Measurements from ENCODE around the gene SYCP2L.
"Not testable (repeated sequence)": the region's sequence is repeated elsewhere in the genome, so short reads cannot be mapped to it uniquely, and the experiment has no call there.

The SYCP2L gene

DNA sequence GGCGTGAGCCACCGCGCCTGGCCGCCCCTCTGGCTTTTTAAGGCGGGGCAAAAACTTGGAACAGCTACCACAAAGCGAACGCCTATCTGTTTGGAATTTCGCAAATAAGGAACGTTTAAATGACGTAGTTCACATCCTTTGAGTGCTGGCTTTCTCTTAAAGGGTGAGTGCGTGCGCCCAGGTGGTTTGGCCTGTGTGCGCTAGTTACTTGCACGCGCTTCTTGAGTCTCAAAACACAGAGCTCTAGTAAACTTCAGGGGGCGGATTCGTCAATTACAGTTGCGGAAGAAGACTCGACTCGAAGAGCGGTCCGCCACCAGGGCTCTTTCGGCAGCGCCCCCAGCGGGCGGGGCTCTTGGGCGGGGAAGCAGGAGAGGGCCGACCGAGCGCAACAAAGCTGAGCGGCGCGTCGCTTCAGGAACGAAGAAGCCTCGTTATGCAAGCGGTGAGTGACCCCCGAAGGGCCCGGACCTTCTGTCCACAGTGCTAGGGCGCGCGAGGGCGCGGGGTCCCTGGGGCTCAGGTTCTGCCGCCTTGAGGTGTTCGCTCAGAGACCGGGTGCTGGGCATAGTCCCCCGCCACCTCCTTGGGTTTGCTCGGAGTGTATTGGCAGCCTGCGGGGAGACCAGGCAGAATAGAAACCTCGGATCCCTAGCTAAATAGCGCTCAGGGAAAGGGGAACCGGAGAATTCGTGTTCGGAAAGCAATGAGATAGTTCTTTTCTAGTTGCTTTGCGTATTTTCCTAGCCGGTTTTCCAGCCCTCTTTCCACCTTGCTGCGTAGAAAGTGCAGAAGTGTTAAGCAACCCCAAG is at the start of gene SYCP2L:
TSS of gene SYCP2L (plus strand) at position 362 of the 812 bp plus-strand sequence. CDS start at position 437, 75 bp downstream.
- DNase-seq (ENCODE audit: low read depth): peak; percentile 85

DNA sequence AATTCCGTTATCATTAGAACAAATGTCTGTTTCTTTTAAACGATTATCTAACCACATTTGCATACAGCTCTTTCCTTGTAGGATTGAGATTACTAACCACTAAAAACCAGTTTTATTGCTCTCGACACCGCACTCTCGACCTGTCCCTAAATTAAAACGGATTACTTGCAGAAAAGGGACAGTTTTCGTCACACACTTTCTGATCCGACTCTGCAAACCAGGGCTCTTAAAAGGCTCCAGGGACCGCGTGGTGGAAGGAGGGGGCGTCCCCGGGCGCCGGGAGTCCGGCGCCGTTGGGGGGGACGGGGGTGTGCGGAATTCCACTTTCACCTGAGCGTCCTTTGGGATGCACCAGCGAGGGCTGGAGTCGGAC is 49.2 kb upstream of the SYCP2L start:
- peak; percentile 35 for DNase-seq (ENCODE audit: low read depth)

DNA sequence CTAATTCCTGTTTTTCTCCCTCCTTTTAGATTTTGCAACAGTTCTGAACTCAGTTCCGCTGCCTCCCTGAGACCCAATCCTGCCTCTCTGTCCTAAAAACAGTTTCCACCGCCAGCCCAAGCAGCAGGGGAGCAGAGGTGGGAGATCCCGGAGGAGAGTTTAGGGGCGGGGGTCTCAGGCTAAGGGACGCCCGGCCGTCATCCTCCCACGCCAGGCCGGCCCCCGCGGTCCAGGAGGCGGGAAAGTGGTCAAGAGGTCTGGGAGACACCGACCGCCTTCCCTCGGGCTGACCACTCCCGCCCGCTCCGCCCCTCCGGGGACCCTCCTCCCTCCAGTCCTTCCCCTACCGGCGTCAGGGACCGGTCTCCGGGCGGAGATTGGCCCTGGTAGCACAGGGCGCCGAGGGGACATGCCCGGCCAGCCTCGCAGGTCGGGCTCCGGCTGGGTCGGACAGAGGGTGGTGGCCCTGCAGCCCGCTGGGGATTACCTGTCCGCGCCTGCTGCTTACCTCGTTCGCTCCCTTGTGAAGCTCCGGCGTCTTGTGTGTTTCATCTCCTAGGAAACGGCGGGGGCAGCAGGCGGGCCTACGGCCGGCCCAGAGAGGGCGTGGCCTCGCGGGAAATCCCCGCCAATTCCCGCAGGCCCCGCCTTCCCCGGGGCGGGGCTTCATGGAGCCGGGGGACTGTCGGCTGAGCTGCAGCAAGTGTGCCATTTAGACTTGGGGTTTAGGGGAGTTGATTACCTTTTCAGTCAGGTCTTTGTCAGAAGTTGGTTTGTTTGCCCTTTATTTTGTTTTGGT is 48.7 kb upstream of the SYCP2L start, which contains the start of gene MAK:
TSS of gene MAK (minus strand) at position 545 of the 799 bp plus-strand sequence. CDS start 7,891 bp downstream, outside the sequence.
- DNase-seq (ENCODE audit: low read depth): peak; percentile 71

DNA sequence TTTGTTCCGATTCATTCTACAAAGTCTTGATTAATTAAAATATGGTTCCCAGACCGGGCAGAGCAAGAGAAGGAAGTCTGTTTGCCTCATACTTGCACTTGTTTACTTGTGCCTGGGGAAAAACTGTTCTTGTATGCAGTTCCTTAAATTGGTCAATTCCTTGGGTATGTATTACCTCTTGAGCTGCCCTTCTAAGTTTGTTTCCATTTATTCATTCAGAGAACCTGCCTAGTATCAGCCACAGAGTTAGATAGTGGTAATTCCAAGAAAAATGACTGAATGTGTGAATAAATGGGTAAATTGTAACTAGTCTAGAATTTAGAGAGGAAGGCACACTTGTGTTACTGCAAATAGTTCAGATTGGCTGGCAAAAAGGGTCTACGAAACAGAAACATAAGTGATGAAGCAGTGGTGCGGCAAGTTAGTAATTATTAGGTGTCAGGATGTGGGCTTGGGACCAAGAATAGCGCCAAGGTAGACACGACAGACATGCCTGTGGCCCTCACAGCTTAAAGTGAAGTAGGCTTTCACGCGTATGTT is 48.0 kb upstream of the SYCP2L start:
- DNase-seq (ENCODE audit: low read depth): no peak

DNA sequence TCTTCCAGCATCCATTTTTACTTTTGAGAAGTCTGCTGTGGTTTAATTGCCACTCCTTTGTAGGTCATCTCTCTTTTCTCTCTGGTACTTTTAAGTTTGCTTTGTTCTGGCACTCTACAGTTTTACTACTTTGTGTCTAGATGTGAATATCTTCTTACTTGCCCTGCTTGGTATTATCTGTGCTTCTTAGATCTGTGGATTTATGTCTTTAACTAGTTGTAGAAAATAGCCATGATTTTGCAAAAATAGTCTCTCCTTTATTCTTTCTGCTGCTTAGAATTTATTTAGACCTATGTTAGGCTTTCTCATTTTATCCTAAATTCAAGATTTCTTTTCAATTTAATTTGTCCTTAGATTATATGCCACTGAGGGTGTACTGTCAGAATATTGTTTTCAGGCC is 43.3 kb upstream of the SYCP2L start:
- no peak for DNase-seq (ENCODE audit: low read depth)

DNA sequence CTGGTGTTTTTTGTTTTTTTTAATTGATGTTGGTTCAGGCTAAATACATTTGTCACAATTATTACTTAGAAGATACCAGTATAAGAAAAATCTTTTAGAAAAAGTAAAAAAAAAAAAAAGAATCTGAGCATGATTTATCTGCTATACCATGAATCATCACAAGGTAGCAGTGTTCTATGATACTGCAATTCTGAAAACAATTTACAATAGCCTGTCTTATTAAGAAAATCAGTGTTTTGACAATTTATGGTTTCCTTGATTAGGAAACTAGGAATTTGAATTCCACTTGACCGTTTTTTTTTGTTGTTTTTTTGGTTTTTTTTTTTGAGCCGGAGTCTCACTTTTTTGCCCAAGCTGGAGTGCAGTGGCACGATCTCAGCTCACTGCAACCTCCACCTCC is 39.2 kb upstream of the SYCP2L start:
- no peak for DNase-seq (ENCODE audit: low read depth)

DNA sequence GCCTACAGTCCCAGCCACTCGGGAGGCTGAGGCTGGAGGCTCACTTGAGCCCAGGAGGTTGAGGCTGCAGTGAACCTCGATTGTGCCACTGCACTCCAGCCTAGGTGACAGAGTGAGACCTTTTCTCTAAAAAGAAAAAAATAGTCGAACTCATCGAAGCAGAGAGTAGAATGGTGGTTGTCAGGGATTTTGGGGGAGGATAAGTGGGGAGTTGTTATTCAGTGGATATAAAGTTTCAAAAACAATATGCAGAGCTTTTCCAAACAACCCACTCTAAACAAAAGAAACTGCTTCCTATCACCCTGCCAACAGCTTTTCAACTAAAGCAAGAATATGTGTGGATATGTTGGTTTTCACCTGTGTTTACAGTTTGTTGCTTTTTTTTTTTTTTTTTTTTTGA is 37.0 kb upstream of the SYCP2L start:
- no peak for DNase-seq (ENCODE audit: low read depth)

DNA sequence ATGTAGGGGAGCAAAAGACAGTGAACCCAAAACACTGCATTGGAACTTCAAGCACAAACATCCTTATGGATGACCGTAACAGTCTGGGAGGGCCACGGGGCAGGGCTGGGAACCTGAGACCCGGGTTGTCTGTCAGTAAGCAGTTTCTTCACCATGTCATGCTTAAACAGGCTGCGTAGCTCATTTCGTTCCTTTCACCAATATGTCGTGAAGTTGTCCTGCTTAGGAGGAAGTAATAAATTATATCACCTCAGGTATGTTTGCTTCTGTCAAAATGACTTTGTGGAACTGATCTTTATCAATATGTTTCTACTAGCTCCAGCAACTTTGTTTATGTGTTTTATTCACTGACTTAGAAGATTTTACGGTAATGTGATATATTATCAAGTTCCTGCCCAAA is 36.1 kb upstream of the SYCP2L start:
- DNase-seq (ENCODE audit: low read depth): no peak

DNA sequence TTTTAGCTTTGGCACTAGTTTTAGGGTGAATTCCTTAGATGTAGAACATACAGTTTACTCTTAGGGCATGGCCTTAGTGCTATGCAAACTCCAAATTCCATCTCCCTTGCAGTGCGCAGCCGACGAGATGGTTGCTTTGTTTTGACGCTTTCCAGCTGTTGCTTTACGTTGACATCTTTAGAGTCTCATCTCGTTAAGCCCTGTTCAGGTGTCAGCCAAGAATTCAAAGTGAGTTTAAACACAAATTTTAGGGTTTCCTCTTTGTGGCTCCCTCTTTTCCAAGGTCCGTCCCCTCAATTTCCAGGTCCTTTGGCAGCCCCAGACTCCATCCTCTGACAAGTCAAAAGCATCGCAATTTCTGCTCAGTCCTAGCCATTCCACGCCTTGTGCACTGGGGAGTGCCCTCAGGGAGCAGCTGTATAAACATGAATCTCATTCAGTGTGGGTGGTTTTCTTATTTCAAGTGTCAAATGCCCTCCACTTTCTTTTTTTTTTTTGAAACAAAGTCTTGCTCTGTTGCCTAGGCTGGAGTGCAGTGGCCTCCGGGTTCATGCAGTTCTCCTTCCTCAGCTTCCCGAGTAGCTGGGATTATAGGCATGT is 34.4 kb upstream of the SYCP2L start:
- no peak for DNase-seq (ENCODE audit: low read depth)

DNA sequence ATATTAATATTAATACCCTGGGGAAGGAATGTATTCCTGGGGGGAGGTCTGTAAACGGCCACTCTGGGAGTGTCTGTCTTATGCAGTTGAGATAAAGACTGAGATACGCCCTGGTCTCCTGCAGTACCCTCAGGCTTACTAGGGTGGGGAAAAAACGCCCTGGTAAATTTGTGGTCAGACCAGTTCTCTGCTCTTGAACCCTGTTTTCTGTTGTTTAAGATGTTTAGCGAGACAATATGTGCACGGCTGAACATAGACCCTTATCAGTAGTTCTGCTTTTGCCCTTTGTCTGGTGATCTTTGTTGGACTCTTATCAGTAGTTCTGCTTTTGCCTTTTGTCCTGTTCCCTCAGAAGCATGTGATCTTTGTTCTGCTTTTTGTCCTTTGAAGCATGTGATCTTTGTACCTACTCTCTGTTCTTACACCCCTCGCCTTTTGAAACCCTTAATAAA is 33.0 kb upstream of the SYCP2L start:
- peak; percentile 86 for DNase-seq (ENCODE audit: low read depth)

DNA sequence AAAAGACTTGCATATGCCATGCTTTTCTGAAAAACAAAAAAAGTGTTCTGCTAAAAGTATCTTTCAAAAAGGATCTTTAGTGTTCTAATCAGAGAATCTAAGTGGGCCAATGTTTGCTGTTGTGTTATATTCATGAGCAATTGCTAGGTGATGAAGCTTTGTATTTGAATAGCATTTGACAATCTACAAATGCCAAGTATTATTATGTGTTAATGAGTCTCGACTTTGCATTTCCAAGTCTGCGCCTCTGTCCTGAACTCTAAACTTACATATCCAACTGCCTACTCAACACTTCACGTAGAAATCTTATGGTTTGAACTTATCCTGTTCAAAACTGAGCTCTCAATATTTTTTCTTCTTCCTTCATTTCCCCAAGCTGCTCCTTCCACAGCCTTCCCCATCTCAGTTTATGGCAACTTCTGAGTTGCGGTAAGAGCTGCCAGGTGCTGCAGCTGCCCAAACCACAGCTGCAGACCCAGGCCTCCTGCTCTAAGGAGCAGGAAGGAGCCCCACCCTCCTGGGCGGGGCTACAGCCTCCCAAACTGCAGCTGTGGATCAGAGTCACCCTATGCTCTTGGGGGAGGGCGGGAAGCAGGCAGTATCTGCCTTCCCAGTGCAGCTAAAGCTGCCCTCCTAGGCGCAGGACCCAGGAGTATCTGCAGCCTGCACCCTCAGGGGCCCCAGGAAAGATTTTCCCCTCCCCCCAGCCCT is 31.8 kb upstream of the SYCP2L start:
- DNase-seq (ENCODE audit: low read depth): peak; percentile 82

DNA sequence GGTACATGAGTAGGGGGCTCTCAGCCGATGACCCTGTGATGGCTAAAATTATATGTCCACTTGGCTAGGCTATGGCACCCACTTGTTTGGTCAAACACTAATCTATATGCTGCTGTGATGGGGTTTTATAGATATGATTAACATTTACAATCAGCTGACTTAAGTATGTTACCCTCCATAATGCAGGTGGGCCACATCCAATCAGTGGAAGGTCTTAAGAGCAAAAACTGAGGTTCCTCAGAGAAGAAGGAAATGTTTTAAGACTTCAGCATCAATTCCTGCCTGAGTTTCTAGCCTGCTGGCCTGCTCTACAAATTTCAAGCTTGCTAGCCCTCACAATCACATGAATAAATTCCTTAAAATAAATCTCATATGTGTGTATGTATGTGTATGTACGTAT is 29.6 kb upstream of the SYCP2L start:
- DNase-seq (ENCODE audit: low read depth): no peak

DNA sequence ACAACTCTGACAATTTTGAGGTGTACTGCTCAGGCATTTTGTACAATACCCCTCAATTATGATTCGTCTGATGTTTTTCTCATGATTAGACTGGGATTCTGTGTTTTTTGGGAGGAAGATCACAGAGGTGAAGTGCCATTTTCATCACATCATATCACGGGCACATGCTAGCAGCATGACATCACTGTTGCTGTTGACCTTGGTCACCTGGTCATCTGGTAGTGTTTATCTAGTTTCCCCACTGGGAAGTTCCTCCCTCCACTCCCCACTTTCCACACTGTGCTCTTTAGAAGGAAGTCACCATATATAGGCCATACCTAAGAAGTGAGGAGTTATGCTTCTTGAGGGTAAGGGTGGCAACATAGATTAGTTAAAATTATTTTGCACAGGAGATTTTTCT is 25.8 kb upstream of the SYCP2L start:
- no peak for DNase-seq (ENCODE audit: low read depth)

DNA sequence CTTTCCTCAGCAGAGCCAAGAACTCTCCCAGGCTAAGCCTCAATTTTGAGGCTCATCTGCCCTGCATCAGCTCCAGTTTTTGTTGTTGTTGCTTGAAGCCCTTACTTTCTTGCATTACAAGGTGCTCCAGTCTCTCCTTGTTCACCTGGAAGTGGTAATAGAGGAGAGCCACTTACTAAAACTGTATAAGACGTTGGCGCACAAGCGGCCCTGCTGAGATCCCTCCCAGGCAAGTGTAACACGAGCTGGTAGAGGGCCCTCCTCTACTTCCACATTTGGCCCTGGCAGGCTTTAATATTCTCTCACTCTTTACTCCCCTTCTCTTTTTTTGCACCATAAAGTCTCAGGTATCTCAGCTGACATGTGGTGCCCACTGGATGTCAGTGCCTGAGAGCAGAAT is 24.5 kb upstream of the SYCP2L start:
- no peak for DNase-seq (ENCODE audit: low read depth)

DNA sequence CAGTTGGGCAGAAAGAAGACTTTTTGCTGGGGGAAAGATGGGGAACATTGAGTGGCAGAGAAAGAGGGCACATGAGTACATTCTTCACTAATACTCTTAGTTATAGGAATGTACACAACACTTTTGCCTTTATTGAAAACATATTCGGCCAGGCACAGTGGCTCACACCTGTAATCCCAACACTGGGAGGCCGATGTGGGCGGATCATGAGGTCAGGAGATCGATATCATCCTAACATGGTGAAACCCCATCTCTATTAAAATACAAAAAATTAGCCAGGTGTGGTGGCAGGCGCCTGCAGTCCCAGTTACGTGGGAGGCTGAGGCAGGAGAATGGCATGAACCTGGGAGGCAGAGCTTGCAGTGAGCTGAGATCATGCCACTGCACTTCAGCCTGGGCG is 23.8 kb upstream of the SYCP2L start:
- not testable (repeated sequence) for DNase-seq (ENCODE audit: low read depth)

DNA sequence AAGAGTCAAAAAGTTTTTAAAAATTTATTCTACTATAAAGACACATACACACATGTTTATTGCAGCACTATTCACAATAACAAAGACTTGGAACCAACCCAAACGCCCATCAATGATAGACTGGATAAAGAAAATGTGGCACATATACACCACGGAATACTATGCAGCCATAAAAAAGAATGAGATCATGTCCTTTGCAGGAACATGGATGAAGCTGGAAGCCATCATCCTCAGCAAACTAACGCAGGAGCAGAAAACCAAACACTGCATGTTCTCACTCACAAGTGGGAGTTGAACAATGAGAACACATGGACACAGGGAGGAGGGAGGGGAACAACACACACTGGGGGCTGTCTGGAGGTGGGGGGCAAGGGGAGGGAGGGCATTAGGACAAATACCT is 20.1 kb upstream of the SYCP2L start:
- DNase-seq (ENCODE audit: low read depth): not testable (repeated sequence)

DNA sequence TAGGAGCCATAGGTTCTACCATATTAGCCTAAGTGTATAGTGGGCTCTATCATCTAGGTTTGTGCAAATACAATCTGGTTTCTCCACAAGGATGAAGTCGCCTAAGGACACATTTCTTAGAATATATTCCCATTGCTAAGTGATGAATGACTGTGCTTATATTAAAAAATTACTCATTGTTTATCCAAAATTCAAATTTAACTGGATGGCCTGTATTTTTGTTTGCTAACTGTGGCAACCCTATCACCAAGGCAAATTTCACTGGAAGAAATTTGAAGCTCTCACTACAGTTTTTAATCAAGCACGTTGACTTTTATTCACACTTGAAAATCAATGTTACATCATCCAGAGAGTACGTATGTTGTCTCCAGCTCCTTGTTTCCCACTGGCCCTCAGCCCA is 18.9 kb upstream of the SYCP2L start:
- no peak for DNase-seq (ENCODE audit: low read depth)

DNA sequence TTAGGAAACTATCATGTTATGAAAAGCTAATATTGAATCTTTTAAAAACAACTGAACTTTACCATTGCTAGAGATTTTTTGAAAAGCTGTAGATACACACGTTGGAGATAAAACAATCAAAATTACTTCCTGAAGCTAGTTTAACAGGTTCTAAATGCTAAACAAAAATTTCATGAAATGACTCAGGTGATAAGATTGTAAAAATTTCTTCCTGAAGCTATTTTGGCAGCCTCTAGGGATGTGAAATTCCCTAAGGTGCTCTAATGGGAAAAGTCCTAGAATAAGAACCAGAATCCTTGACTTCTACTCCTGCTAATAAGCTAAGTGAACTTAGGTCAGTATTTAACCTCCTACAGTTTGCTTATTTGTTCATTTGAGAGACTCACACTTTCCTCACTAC is 13.5 kb upstream of the SYCP2L start:
- DNase-seq (ENCODE audit: low read depth): no peak

DNA sequence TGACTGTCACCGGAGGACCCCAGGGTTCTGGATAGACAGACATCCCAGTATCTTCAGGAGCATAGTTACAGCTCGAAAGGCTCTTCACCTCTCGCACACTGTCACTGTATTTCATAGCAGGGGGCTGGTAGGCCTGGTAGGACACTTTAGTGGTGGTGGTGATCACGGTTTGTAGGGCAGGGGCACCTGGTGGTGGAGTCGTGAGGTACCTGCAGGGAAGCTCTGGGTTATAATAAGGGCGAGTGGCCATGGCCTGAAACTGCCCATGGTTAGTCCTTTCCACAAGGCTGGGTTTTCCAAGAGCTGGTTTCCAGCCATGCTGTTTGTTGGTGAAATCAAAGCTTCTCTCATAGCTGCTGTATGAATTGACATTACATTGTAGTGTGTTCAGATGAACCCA is 12.6 kb upstream of the SYCP2L start:
- DNase-seq (ENCODE audit: low read depth): no peak

DNA sequence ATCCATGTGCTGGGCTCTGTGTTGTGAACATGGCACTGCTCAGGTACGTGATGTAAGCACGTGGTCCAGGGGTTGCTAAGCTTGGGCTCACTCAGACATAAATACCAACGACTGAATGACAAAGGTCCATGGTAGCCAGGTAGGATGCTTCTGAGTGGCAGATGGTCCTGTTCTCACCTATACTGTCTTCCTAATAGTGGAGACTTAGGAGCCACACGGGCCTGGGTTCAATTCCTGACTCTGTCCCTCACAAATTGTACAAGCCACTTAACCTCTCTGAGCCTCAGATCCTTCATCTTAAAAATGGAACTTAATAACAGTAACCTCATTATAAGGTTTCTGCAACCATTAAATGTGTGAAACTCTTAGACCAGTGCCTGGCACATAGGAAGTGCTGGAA is 11.8 kb upstream of the SYCP2L start:
- no peak for DNase-seq (ENCODE audit: low read depth)

DNA sequence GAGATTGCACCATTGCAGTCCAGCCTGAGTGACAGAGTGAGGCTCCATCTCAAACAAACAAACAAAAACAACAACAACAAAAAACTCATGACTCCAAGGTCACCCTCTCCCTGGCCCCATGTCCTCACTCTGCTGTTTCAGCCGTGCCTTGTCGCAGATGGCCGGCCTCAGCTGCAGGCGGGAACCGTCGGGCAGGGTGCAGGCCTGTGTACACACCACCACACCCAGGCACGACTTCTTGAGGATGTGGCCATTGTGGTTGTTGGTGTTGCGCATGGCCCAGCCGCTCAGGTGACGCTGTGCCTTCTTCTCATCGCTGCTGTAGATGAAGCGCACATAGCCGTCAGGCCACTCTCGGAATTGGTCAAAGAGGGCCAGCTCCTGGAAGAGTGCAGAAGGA is 9.8 kb upstream of the SYCP2L start:
- DNase-seq (ENCODE audit: low read depth): no peak

DNA sequence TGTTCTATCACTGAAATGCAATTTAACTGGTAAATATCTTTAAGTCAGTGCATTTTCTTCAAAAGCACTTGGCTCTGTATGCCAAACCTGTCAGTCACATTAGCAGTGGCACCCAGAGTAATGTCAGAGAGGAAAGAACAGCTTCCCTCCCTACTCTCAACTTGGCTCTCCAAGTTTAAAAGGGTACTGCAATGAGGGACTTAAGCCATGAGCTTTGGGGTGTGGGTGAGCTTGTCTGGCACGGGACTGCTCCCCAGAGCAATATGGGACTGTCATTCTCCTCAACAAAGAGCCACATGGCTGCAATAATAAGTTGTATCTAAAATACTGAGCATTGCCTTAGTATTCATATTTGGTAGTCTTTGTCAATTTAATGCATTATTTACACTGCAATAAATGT is 9.0 kb upstream of the SYCP2L start:
- DNase-seq (ENCODE audit: low read depth): no peak
